ENCODE data around the gene PCDHGA7.
"Not testable (repeated sequence)": the region's sequence is repeated elsewhere in the genome, so short reads cannot be mapped to it uniquely, and the experiment has no call there.

The PCDHGA7 gene

GRCh38 chr5:141382469-141383294 is at the start of gene PCDHGA7:
Gene PCDHGA7 (plus strand): TSS chr5:141382742. CDS start chr5:141382900, 158 bp downstream.
- no peak for DNase-seq (ENCODE audit: low read depth in 3 of 3, low spot score in 1 of 3)

- DNase-seq (ENCODE audit: low read depth in 3 of 3, low spot score in 1 of 3), result no peak
Observed at GRCh38 chr5:141338538-141339306, 43.8 kb upstream of the PCDHGA7 start, which contains the start of gene PCDHGA2. Gene PCDHGA2 (plus strand): TSS chr5:141338760.

GRCh38 chr5:141340781-141341354 is 41.7 kb upstream of the PCDHGA7 start:
- not testable (repeated sequence) for DNase-seq (ENCODE audit: low read depth in 3 of 3, low spot score in 1 of 3)

- no peak for DNase-seq (ENCODE audit: low read depth in 3 of 3, low spot score in 1 of 3)
Observed at GRCh38 chr5:141342773-141343172, 39.8 kb upstream of the PCDHGA7 start.

- no peak for DNase-seq (ENCODE audit: low read depth in 3 of 3, low spot score in 1 of 3)
Observed at GRCh38 chr5:141343242-141343952, 39.1 kb upstream of the PCDHGA7 start, which contains the start of gene PCDHGA3. Gene PCDHGA3 (plus strand): TSS chr5:141343829. CDS start chr5:141344034, 205 bp downstream.

- DNase-seq (ENCODE audit: low read depth in 3 of 3, low spot score in 1 of 3), result no peak
Observed at GRCh38 chr5:141343953-141344463, 38.5 kb upstream of the PCDHGA7 start.

GRCh38 chr5:141345327-141345726 is 37.2 kb upstream of the PCDHGA7 start:
- DNase-seq (ENCODE audit: low read depth in 3 of 3, low spot score in 1 of 3), result no peak

GRCh38 chr5:141346017-141346416 is 36.5 kb upstream of the PCDHGA7 start:
- DNase-seq (ENCODE audit: low read depth in 3 of 3, low spot score in 1 of 3), result not testable (repeated sequence)

- DNase-seq (ENCODE audit: low read depth in 3 of 3, low spot score in 1 of 3), result no peak
Observed at GRCh38 chr5:141349917-141350619, 32.5 kb upstream of the PCDHGA7 start, which contains the start of gene PCDHGB1. Gene PCDHGB1 (plus strand): TSS chr5:141350099. CDS start chr5:141350261, 162 bp downstream.

GRCh38 chr5:141351591-141351990 is 31.0 kb upstream of the PCDHGA7 start:
- no peak for DNase-seq (ENCODE audit: low read depth in 3 of 3, low spot score in 1 of 3)

GRCh38 chr5:141354900-141355469 is 27.6 kb upstream of the PCDHGA7 start, which contains the start of gene PCDHGA4:
Gene PCDHGA4 (plus strand): TSS chr5:141355021. CDS start chr5:141355108, 87 bp downstream.
- no peak for DNase-seq (ENCODE audit: low read depth in 3 of 3, low spot score in 1 of 3)

GRCh38 chr5:141355641-141356040 is 26.9 kb upstream of the PCDHGA7 start:
- DNase-seq (ENCODE audit: low read depth in 3 of 3, low spot score in 1 of 3), result no peak

- no peak for DNase-seq (ENCODE audit: low read depth in 3 of 3, low spot score in 1 of 3)
Observed at GRCh38 chr5:141356133-141356532, 26.4 kb upstream of the PCDHGA7 start.

GRCh38 chr5:141356950-141357349 is 25.6 kb upstream of the PCDHGA7 start:
- no peak for DNase-seq (ENCODE audit: low read depth in 3 of 3, low spot score in 1 of 3)

GRCh38 chr5:141359790-141360426 is 22.6 kb upstream of the PCDHGA7 start, which contains the start of gene PCDHGB2:
Gene PCDHGB2 (plus strand): TSS chr5:141359994. CDS start chr5:141360136, 142 bp downstream.
- DNase-seq (ENCODE audit: low read depth in 3 of 3, low spot score in 1 of 3), result no peak

GRCh38 chr5:141360685-141361084 is 21.9 kb upstream of the PCDHGA7 start:
- no peak for DNase-seq (ENCODE audit: low read depth in 3 of 3, low spot score in 1 of 3)

GRCh38 chr5:141362719-141363118 is 19.8 kb upstream of the PCDHGA7 start:
- DNase-seq (ENCODE audit: low read depth in 3 of 3, low spot score in 1 of 3), result no peak

GRCh38 chr5:141363952-141364660 is 18.4 kb upstream of the PCDHGA7 start, which contains the start of gene PCDHGA5:
Gene PCDHGA5 (plus strand): TSS chr5:141364162. CDS start chr5:141364331, 169 bp downstream.
- no peak for DNase-seq (ENCODE audit: low read depth in 3 of 3, low spot score in 1 of 3)
